OCI-LY3 (cell line): ENCODE results near the gene METTL1.
"Not testable (repeated sequence)": the region's sequence is repeated elsewhere in the genome, so short reads cannot be mapped to it uniquely, and the experiment has no call there.

Experiments
- EZH2phosphoT487 ChIP-seq: fragments of 200-600 bp; shearing (Covaris generic); IDR thresholded peaks from 2 replicates; pipeline ENCODE4 v1.6.1; 2018; ENCODE audit warnings: antibody characterized with exemption, mixed run types, low read depth
- TF ChIP-seq, protein P1 (sequence below): fragments of 200-600, 300-600 bp; sonication (generic); IDR thresholded peaks from 2 replicates; pipeline ENCODE4 v1.5.1; 2014; ENCODE audit warnings: antibody characterized with exemption, low read length, low read depth

- TF ChIP-seq, protein P1, sequence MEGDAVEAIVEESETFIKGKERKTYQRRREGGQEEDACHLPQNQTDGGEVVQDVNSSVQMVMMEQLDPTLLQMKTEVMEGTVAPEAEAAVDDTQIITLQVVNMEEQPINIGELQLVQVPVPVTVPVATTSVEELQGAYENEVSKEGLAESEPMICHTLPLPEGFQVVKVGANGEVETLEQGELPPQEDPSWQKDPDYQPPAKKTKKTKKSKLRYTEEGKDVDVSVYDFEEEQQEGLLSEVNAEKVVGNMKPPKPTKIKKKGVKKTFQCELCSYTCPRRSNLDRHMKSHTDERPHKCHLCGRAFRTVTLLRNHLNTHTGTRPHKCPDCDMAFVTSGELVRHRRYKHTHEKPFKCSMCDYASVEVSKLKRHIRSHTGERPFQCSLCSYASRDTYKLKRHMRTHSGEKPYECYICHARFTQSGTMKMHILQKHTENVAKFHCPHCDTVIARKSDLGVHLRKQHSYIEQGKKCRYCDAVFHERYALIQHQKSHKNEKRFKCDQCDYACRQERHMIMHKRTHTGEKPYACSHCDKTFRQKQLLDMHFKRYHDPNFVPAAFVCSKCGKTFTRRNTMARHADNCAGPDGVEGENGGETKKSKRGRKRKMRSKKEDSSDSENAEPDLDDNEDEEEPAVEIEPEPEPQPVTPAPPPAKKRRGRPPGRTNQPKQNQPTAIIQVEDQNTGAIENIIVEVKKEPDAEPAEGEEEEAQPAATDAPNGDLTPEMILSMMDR: not testable (repeated sequence)
- not testable (repeated sequence) for TF ChIP-seq EZH2phosphoT487
These were observed 2.7 kb upstream of the METTL1 start for GRCh38 chr12:57774634-57775033.
